HG02884 (cell line): ENCODE measurements around the gene TUNAR.

Source experiments
- ATAC-seq: cut with Tn5 transposase; IDR thresholded peaks from one replicate; pipeline ENCODE4 v1.9.1; 2021; ENCODE audit warnings: mild to moderate bottlenecking, moderate library complexity; ENCODE audit not compliant: unreplicated experiment

The TUNAR gene

GRCh38 chr14:95876761-95877538 is at the start of gene TUNAR:
TUNAR (plus strand) TSS chr14:95876832.
- no peak for ATAC-seq

- ATAC-seq, result no peak
Observed at GRCh38 chr14:95828649-95829265, 47.9 kb upstream of the TUNAR start.

GRCh38 chr14:95829321-95829720 is 47.3 kb upstream of the TUNAR start:
- ATAC-seq, result no peak

GRCh38 chr14:95830386-95830785 is 46.2 kb upstream of the TUNAR start:
- ATAC-seq, result no peak

- ATAC-seq, result no peak
Observed at GRCh38 chr14:95831041-95831440, 45.6 kb upstream of the TUNAR start.

GRCh38 chr14:95831468-95831867 is 45.2 kb upstream of the TUNAR start:
- ATAC-seq, result no peak

GRCh38 chr14:95832012-95832411 is 44.6 kb upstream of the TUNAR start:
- no peak for ATAC-seq

GRCh38 chr14:95833429-95833828 is 43.2 kb upstream of the TUNAR start:
- no peak for ATAC-seq

- no peak for ATAC-seq
Observed at GRCh38 chr14:95834496-95834895, 42.1 kb upstream of the TUNAR start.

- ATAC-seq, result no peak
Observed at GRCh38 chr14:95835121-95835730, 41.4 kb upstream of the TUNAR start.

GRCh38 chr14:95838862-95839261 is 37.8 kb upstream of the TUNAR start:
- no peak for ATAC-seq

GRCh38 chr14:95840094-95840700 is 36.4 kb upstream of the TUNAR start:
- ATAC-seq, result no peak

- no peak for ATAC-seq
Observed at GRCh38 chr14:95841668-95842067, 35.0 kb upstream of the TUNAR start.

- ATAC-seq, result no peak
Observed at GRCh38 chr14:95849761-95850160, 26.9 kb upstream of the TUNAR start.

- ATAC-seq, result no peak
Observed at GRCh38 chr14:95850429-95850828, 26.2 kb upstream of the TUNAR start.

GRCh38 chr14:95855606-95856005 is 21.0 kb upstream of the TUNAR start:
- no peak for ATAC-seq

GRCh38 chr14:95857275-95857674 is 19.4 kb upstream of the TUNAR start:
- no peak for ATAC-seq

- no peak for ATAC-seq
Observed at GRCh38 chr14:95858893-95859292, 17.7 kb upstream of the TUNAR start.

GRCh38 chr14:95862243-95862642 is 14.4 kb upstream of the TUNAR start:
- no peak for ATAC-seq

GRCh38 chr14:95863295-95863694 is 13.3 kb upstream of the TUNAR start:
- no peak for ATAC-seq

- ATAC-seq, result no peak
Observed at GRCh38 chr14:95869776-95870175, 6.9 kb upstream of the TUNAR start.

- no peak for ATAC-seq
Observed at GRCh38 chr14:95870772-95871171, 5.9 kb upstream of the TUNAR start.
